Endothelial cell of umbilical vein (primary cell): ENCODE data around the gene OR10D3. TPM values are rescaled to one million over a fixed set of nuclear protein-coding genes. Genes with fewer than 3 reads are reported as not detected.

Experiments
- BruUV-seq: library from RNA; stranded (reverse); fragments of 400-500 nt; replicated peaks from 2 replicates; lab custom pipeline; 2021; lab: Mats Ljungman, UMichigan
- CTCF ChIA-PET: fragments of 300-600, 350-600 bp; sonication (Branson Sonifier 250); formaldehyde crosslinking; loops from one replicate; lab custom pipeline; 2021; ENCODE audit warnings: antibody characterized with exemption, inconsistent platforms; lab: Charles Lee
- POLR2A ChIA-PET: fragments of 300-600, 350-600 bp; sonication (Branson Sonifier 250); formaldehyde crosslinking; loops from one replicate; lab custom pipeline; 2021; ENCODE audit warnings: antibody characterized with exemption, inconsistent platforms; lab: Charles Lee
- DNase-seq: peaks from one replicate; pipeline ENCODE4 v3.0.0-alpha.2; 2011; ENCODE audit warnings: low read depth, low spot score
- FAIRE-seq: peaks from 2 replicates; lab custom pipeline; 2011; peaks lifted over from hg19 to GRCh38; lab: Jason Lieb, UNC
- H2AFZ ChIP-seq: 2 replicates; pipeline ENCODE4 v1.6.0; 2012; ENCODE audit warnings: low read depth, low read length, control low read depth, inconsistent platforms
- H3K27ac ChIP-seq: 2 replicates; pipeline ENCODE4 v1.5.1; 2011; ENCODE audit warnings: low read depth, mild to moderate bottlenecking, control low read depth, low read length, moderate library complexity; ENCODE audit not compliant: insufficient read depth
- H3K27me3 ChIP-seq, 2 experiments: 2 replicates each; pipeline versions ENCODE4 v1.6.0 to v1.6.1; 2011; ENCODE audit warnings: low read length in 2 of 2, mixed read lengths in 1 of 2; ENCODE audit not compliant: control insufficient read depth in 2 of 2, insufficient read depth in 2 of 2
- H3K36me3 ChIP-seq, 2 experiments: 2 replicates in 1 of 2; 3 replicates in 1 of 2; pipeline ENCODE4 v1.5.1; 2011; ENCODE audit warnings: low read length in 2 of 2, mild to moderate bottlenecking in 1 of 2, moderate library complexity in 1 of 2; ENCODE audit not compliant: control insufficient read depth in 2 of 2, insufficient read depth in 2 of 2; ENCODE audit errors: extremely low read depth in 1 of 2
- H3K4me1 ChIP-seq: 3 replicates; pipeline ENCODE4 v1.5.1; 2011; ENCODE audit warnings: mild to moderate bottlenecking, low read length; ENCODE audit not compliant: control insufficient read depth, insufficient read depth; ENCODE audit errors: extremely low read depth
- H3K4me2 ChIP-seq: 2 replicates; pipeline ENCODE4 v1.6.1; 2011; ENCODE audit warnings: low read length, control low read depth, mixed read lengths; ENCODE audit not compliant: insufficient read depth
- H3K4me3 ChIP-seq, 3 experiments: fragments of 200-600 bp in 1 of 3; sonication (generic), shearing (Covaris generic) in 1 of 3; replicated peaks in 1 of 3; 2 replicates each; pipeline ENCODE4 v1.5.1; 2011 to 2016; ENCODE audit warnings: control low read depth in 3 of 3, low read length in 3 of 3, mild to moderate bottlenecking in 2 of 3, inconsistent platforms in 1 of 3, low read depth in 1 of 3, moderate library complexity in 1 of 3; ENCODE audit not compliant: insufficient read depth in 1 of 3
- H3K79me2 ChIP-seq: 2 replicates; pipeline ENCODE4 v1.6.0; 2012; ENCODE audit warnings: low read length, inconsistent platforms; ENCODE audit not compliant: control insufficient read depth, insufficient read depth
- H3K9ac ChIP-seq: replicated peaks from 2 replicates; pipeline ENCODE3; 2011; ENCODE audit warnings: low read length, control low read depth; ENCODE audit not compliant: insufficient read depth; ENCODE audit errors: extremely low read depth
- H3K9me1 ChIP-seq: replicated peaks from 3 replicates; pipeline ENCODE4 v1.6.0; 2011; ENCODE audit warnings: mild to moderate bottlenecking, low read length; ENCODE audit not compliant: control insufficient read depth, insufficient read depth; ENCODE audit errors: extremely low read depth
- H3K9me3 ChIP-seq: replicated peaks from 2 replicates; pipeline ENCODE4 v1.5.1; 2012; ENCODE audit warnings: low read length, inconsistent platforms; ENCODE audit not compliant: control insufficient read depth, insufficient read depth
- H4K20me1 ChIP-seq: replicated peaks from 2 replicates; pipeline ENCODE3; 2011; ENCODE audit warnings: mild to moderate bottlenecking, low read length; ENCODE audit not compliant: control insufficient read depth, insufficient read depth; ENCODE audit errors: extremely low read depth
- CTCF ChIP-seq, 2 donors: IDR thresholded peaks; 1 replicate in 1 of 2; 2 replicates in 1 of 2; pipeline ENCODE4 v1.5.1; 2011; ENCODE audit warnings: low read length in 2 of 2, mild to moderate bottlenecking in 2 of 2, moderate library complexity in 2 of 2, control low read depth in 1 of 2, inconsistent platforms in 1 of 2, low read depth in 1 of 2; ENCODE audit not compliant: insufficient read depth in 1 of 2; ENCODE audit errors: extremely low read depth in 1 of 2
- EZH2 ChIP-seq: IDR thresholded peaks from 2 replicates; pipeline ENCODE4 v1.6.1; 2012; ENCODE audit warnings: borderline replicate concordance, low read depth, mild to moderate bottlenecking, moderate library complexity, low read length, inconsistent platforms; ENCODE audit not compliant: severe bottlenecking
- FOS ChIP-seq: IDR thresholded peaks from 2 replicates; pipeline ENCODE4 v1.6.1; 2011; ENCODE audit warnings: mild to moderate bottlenecking, low read length, moderate library complexity, borderline replicate concordance; ENCODE audit not compliant: insufficient read depth
- GATA2 ChIP-seq: IDR thresholded peaks from 2 replicates; pipeline ENCODE4 v1.7.0; 2011; ENCODE audit warnings: low read depth, mild to moderate bottlenecking, moderate library complexity, mixed read lengths, low read length; ENCODE audit not compliant: insufficient read length, insufficient read depth
- JUN ChIP-seq: IDR thresholded peaks from 2 replicates; pipeline ENCODE4 v1.6.1; 2011; ENCODE audit warnings: borderline replicate concordance, low read depth; ENCODE audit not compliant: insufficient read length, insufficient read depth
- MYC ChIP-seq: IDR thresholded peaks from one replicate; pipeline ENCODE4 v1.6.1; 2011; ENCODE audit warnings: mild to moderate bottlenecking, low read depth, low read length
- POLR2A ChIP-seq: IDR thresholded peaks from 2 replicates; pipeline ENCODE4 v1.6.1; 2012; ENCODE audit warnings: low read depth, mild to moderate bottlenecking, control low read depth, low read length
- POLR2AphosphoS5 ChIP-seq: IDR thresholded peaks from 2 replicates; pipeline ENCODE4 v1.6.1; 2012; ENCODE audit warnings: low read depth, mild to moderate bottlenecking, control low read depth, low read length, moderate library complexity; ENCODE audit not compliant: insufficient read depth
- dilution Hi-C: fragments of 300-500 bp; cut with MboI; formaldehyde crosslinking; loops from one replicate; pipeline ENCODE4 v1.15.0; 2019; ENCODE audit warnings: low sequenced_read_pairs; ENCODE audit not compliant: extremely low pct_ligation_motif_present
- intact Hi-C: fragments of 100-400 bp; cut with micrococcal nuclease; formaldehyde crosslinking; loops from one replicate; pipeline ENCODE4 v1.10.0; 2022
- polyA plus RNA-seq, 4 experiments: library from polyadenylated mRNA; depleted of rRNA in 3 of 4; stranded (reverse) in 3 of 4; unstranded in 1 of 4; fragments of >200 nt; gene quantifications; 2 replicates each; pipeline versions ENCODE4 v1.2.1 to v1.2.3, GENCODE V29; 2011 to 2012; ENCODE audit warnings: missing spikeins in 1 of 4
- total RNA-seq: library from RNA; stranded (reverse); gene quantifications from 2 replicates; pipeline ENCODE4 v1.2.3, GENCODE V29; 2021
- TF ChIP-seq, protein P1 (sequence below): IDR thresholded peaks from 2 replicates; pipeline ENCODE4 v1.6.1; 2011; ENCODE audit not compliant: insufficient read depth, insufficient read length

Gene OR10D3
- total and polyA plus RNA-seq, 2 donors (not counting 3 experiments of a cell fraction or from before 2014, with no cell fraction given) = not detected

DNA sequence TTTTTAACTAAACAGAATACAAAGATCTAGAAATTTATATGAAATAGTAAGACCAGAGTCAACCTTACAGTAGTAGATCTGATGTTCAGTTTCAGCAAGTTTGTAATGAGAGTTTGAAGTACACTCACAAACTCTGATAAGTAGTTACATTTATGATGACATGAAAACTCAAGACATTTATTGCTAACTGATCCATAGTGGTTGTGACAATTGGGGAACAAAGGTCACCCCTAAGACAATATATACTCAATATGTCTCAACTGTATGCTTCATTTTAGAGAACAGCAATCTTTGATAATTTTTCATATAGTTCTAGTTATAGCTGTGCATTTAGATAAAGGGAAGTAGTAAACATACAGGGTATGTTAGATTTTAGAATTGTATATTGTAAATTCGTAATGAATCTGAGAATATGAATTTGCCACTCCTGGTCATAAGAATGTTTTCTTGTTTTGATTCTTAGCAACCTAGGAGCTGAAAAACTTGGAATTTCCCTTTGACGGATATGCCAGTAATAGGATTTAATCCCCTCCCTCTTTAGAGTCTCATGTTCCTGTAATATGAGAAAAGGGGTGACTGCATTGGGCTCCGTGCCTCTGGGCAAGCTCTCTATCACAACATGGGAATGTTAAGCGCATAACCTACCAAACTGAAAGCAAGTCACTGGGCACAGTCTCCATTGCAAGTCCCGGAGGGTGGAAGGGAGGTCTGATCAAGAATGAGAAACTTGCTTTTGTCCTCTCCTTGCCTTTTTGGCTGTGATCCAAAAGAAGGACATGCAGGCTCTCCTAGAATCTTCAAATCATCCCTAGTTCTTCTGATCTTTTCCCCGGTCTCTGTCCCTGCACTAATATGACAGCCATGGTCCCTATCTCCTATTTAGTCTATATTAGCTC, 11.4 kb downstream of the OR10D3 start:
- ChIA-PET POLR2A (no interaction called here), CTCF (interaction anchor here (0.6 to 13.5 kb wide), 31 partner anchors 8 to 453 kb away, joined by 3 to 363 read pairs (median 4); partner anchors contain the start of genes VWA5A and ZNF202)
- no peaks in the 10 kb centered on the region for H3K4me1 ChIP-seq
- BruUV-seq = no TSS peak
- no peak overlapping the region for H3K4me2 ChIP-seq
- DNase-seq (no peak), FAIRE-seq (no peak)
- no peak overlapping the region for H3K4me3 ChIP-seq
- dilution Hi-C loops = no loop called here
- H3K36me3 ChIP-seq = no peaks in the 10 kb centered on the region
- no peaks in the 10 kb centered on the region for H4K20me1 ChIP-seq
- no peak overlapping the region for H2AFZ ChIP-seq
- H3K9me1 ChIP-seq = no peaks in the 10 kb centered on the region
- no peak for TF ChIP-seq POLR2AphosphoS5
- TF ChIP-seq JUN = no peak
- no peak for TF ChIP-seq EZH2
- TF ChIP-seq GATA2 = no peak
- TF ChIP-seq, protein P1, sequence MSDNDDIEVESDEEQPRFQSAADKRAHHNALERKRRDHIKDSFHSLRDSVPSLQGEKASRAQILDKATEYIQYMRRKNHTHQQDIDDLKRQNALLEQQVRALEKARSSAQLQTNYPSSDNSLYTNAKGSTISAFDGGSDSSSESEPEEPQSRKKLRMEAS = no peak
- no peak for TF ChIP-seq CTCF (IDR thresholded peaks at IDR 0.05; ENCODE audit: extremely low read depth in 1 of 2, insufficient read depth in 1 of 2, low read depth in 1 of 2, low read length in 2 of 2)
- no peak for TF ChIP-seq POLR2A
- TF ChIP-seq FOS = no peak
- TF ChIP-seq MYC = no peak
- no peaks in the 10 kb centered on the region for H3K79me2 ChIP-seq
- H3K27me3 ChIP-seq = peaks cover 6 to 9% of the 10 kb centered on the region in 2 experiments
- intact Hi-C loops = loop anchor here (1.0 to 5.0 kb wide), 5 partner anchors 42 to 553 kb away; partner anchors contain the start of gene ZNF202
- H3K9ac ChIP-seq = no peak overlapping the region
- no peaks in the 10 kb centered on the region for H3K9me3 ChIP-seq
- H3K27ac ChIP-seq = no peak overlapping the region
